ENCODE data around the gene FOXM1.
"Not testable (repeated sequence)": the region's sequence is repeated elsewhere in the genome, so short reads cannot be mapped to it uniquely, and the experiment has no call there.

Gene FOXM1

GRCh38 chr12:2879853-2880252, 2.9 kb upstream of the FOXM1 start:
- Histone ChIP-seq H3K4me2 (ENCODE audit: low read length, poor library complexity, severe bottlenecking) (no peak overlapping the region), H2AK5ac (ENCODE audit: low read length, severe bottlenecking) (no peak overlapping the region), H3K4me1 (ENCODE audit: control insufficient read depth, insufficient read depth, low read depth, low read length) (peaks cover 10% of the 10 kb centered on the region), H3K23ac (ENCODE audit: low read length in 2 of 2) (no peak overlapping the region), H3K79me1 (replicated peaks; ENCODE audit: low read length, poor library complexity, severe bottlenecking) (peaks cover 19% of the 10 kb centered on the region), H3K27ac (ENCODE audit: low read length, poor library complexity, severe bottlenecking) (no peak overlapping the region), H3K27me3 (ENCODE audit: control insufficient read depth in 1 of 2, insufficient read depth in 1 of 2, low read length in 2 of 2) (no peaks in the 10 kb centered on the region), H3K18ac (ENCODE audit: low read depth in 1 of 2, low read length in 2 of 2) (no peak overlapping the region), H4K91ac (ENCODE audit: low read length) (no peak overlapping the region), H3K14ac (ENCODE audit: low read length in 2 of 2) (no peak overlapping the region), H3K9me3 (ENCODE audit: control insufficient read depth, low read length) (no peaks in the 10 kb centered on the region), H2AFZ (ENCODE audit: low read depth, low read length) (no peak overlapping the region), H2BK12ac (ENCODE audit: low read length in 2 of 2) (no peak overlapping the region), H3K4ac (ENCODE audit: low read depth in 1 of 2, low read length in 2 of 2) (no peak overlapping the region), H2BK120ac (ENCODE audit: low read depth, low read length) (no peak overlapping the region), H3K9ac (ENCODE audit: low read length) (peak overlapping the region; percentile 0), H2BK5ac (ENCODE audit: low read depth, low read length, poor library complexity, severe bottlenecking) (no peak overlapping the region), H4K8ac (ENCODE audit: low read length) (no peak overlapping the region), H2BK15ac (ENCODE audit: low read depth, poor library complexity, severe bottlenecking) (no peak overlapping the region), H3K4me3 (ENCODE audit: insufficient read depth in 1 of 2, low read depth in 1 of 2, low read length in 2 of 2) (no peak overlapping the region), H3K36me3 (ENCODE audit: control insufficient read depth in 1 of 2, insufficient read depth in 2 of 2, low read depth in 1 of 2, low read length in 2 of 2) (peaks cover 0 to 8% of the 10 kb centered on the region in 2 experiments)
- no peak for DNase-seq
- WGBS, result 100% methylated on average over 3 of the region's 3 CpGs

- Histone ChIP-seq H2BK15ac (ENCODE audit: low read depth, poor library complexity, severe bottlenecking) (no peak overlapping the region), H3K79me1 (replicated peaks; ENCODE audit: low read length, poor library complexity, severe bottlenecking) (peaks cover 22% of the 10 kb centered on the region), H3K9ac (ENCODE audit: low read length) (peak overlapping the region; percentile 99), H2BK12ac (ENCODE audit: low read length in 2 of 2) (no peak overlapping the region), H2BK5ac (ENCODE audit: low read depth, low read length, poor library complexity, severe bottlenecking) (no peak overlapping the region), H3K18ac (ENCODE audit: low read depth in 1 of 2, low read length in 2 of 2) (peak overlapping the region; percentile 26 to 72), H3K9me3 (ENCODE audit: control insufficient read depth, low read length) (no peaks in the 10 kb centered on the region), H3K4me3 (ENCODE audit: insufficient read depth in 1 of 2, low read depth in 1 of 2, low read length in 2 of 2) (peak overlapping the region in 1 of 2 experiments; percentile 99), H3K23ac (ENCODE audit: low read length in 2 of 2) (no peak overlapping the region), H3K27me3 (ENCODE audit: control insufficient read depth in 1 of 2, insufficient read depth in 1 of 2, low read length in 2 of 2) (no peaks in the 10 kb centered on the region), H2AK5ac (ENCODE audit: low read length, severe bottlenecking) (no peak overlapping the region), H3K14ac (ENCODE audit: low read length in 2 of 2) (no peak overlapping the region), H4K91ac (ENCODE audit: low read length) (no peak overlapping the region), H3K36me3 (ENCODE audit: control insufficient read depth in 1 of 2, insufficient read depth in 2 of 2, low read depth in 1 of 2, low read length in 2 of 2) (peaks cover 0 to 5% of the 10 kb centered on the region in 2 experiments), H2BK120ac (ENCODE audit: low read depth, low read length) (no peak overlapping the region), H2AFZ (ENCODE audit: low read depth, low read length) (no peak overlapping the region), H3K4ac (ENCODE audit: low read depth in 1 of 2, low read length in 2 of 2) (peak overlapping the region in 1 of 2 experiments; percentile 38), H3K27ac (ENCODE audit: low read length, poor library complexity, severe bottlenecking) (peak overlapping the region; percentile 18), H3K4me1 (ENCODE audit: control insufficient read depth, insufficient read depth, low read depth, low read length) (peaks cover 10% of the 10 kb centered on the region), H4K8ac (ENCODE audit: low read length) (peak overlapping the region; percentile 57), H3K4me2 (ENCODE audit: low read length, poor library complexity, severe bottlenecking) (peak overlapping the region; percentile 68)
- DNase-seq, result peak; percentile 70
- 49% methylated on average over 14 of the region's 16 CpGs for WGBS
These were observed 1.2 kb upstream of the FOXM1 start for GRCh38 chr12:2877953-2878732.

GRCh38 chr12:2876431-2877046, 435 bp downstream of the FOXM1 start:
- peak overlapping the region; percentile 84 for H4K8ac ChIP-seq (ENCODE audit: low read length)
- no peak overlapping the region for H3K27ac ChIP-seq (ENCODE audit: low read length, poor library complexity, severe bottlenecking)
- no peaks in the 10 kb centered on the region for H3K27me3 ChIP-seq (ENCODE audit: control insufficient read depth in 1 of 2, insufficient read depth in 1 of 2, low read length in 2 of 2)
- peak overlapping the region; percentile 11 for H2BK120ac ChIP-seq (ENCODE audit: low read depth, low read length)
- H4K91ac ChIP-seq (ENCODE audit: low read length), result peak overlapping the region; percentile 85
- peaks cover 0 to 9% of the 10 kb centered on the region in 2 experiments for H3K36me3 ChIP-seq (ENCODE audit: control insufficient read depth in 1 of 2, insufficient read depth in 2 of 2, low read depth in 1 of 2, low read length in 2 of 2)
- H3K14ac ChIP-seq (ENCODE audit: low read length in 2 of 2), result peak overlapping the region in 1 of 2 experiments; percentile 87
- H3K9ac ChIP-seq (ENCODE audit: low read length), result peak overlapping the region; percentile 99
- 2% methylated on average over 38 of the region's 38 CpGs for WGBS
- peaks cover 22% of the 10 kb centered on the region for H3K79me1 ChIP-seq (replicated peaks; ENCODE audit: low read length, poor library complexity, severe bottlenecking)
- peak; percentile 54 for DNase-seq
- peak overlapping the region in 1 of 2 experiments; percentile 1 for H3K4ac ChIP-seq (ENCODE audit: low read depth in 1 of 2, low read length in 2 of 2)
- peak overlapping the region; percentile 100 for H3K4me2 ChIP-seq (ENCODE audit: low read length, poor library complexity, severe bottlenecking)
- H2AK5ac ChIP-seq (ENCODE audit: low read length, severe bottlenecking), result no peak overlapping the region
- H2BK15ac ChIP-seq (ENCODE audit: low read depth, poor library complexity, severe bottlenecking), result peak overlapping the region; percentile 44
- no peak overlapping the region for H2BK5ac ChIP-seq (ENCODE audit: low read depth, low read length, poor library complexity, severe bottlenecking)
- peak overlapping the region in 1 of 2 experiments; percentile 29 for H2BK12ac ChIP-seq (ENCODE audit: low read length in 2 of 2)
- H3K4me1 ChIP-seq (ENCODE audit: control insufficient read depth, insufficient read depth, low read depth, low read length), result peaks cover 10% of the 10 kb centered on the region
- H3K9me3 ChIP-seq (ENCODE audit: control insufficient read depth, low read length), result no peaks in the 10 kb centered on the region
- peak overlapping the region; percentile 39 for H2AFZ ChIP-seq (ENCODE audit: low read depth, low read length)
- peak overlapping the region in 1 of 2 experiments; percentile 91 for H3K23ac ChIP-seq (ENCODE audit: low read length in 2 of 2)
- H3K4me3 ChIP-seq (ENCODE audit: insufficient read depth in 1 of 2, low read depth in 1 of 2, low read length in 2 of 2), result peak overlapping the region; percentile 84 to 91
- H3K18ac ChIP-seq (ENCODE audit: low read depth in 1 of 2, low read length in 2 of 2), result peak overlapping the region in 1 of 2 experiments; percentile 89

GRCh38 chr12:2868986-2869632, 7.9 kb downstream of the FOXM1 start:
- H3K27ac ChIP-seq (ENCODE audit: low read length, poor library complexity, severe bottlenecking), result not testable (repeated sequence)

More at GRCh38 chr12:2868986-2869632, 7.9 kb downstream of the FOXM1 start:
- H3K18ac ChIP-seq (ENCODE audit: low read depth in 1 of 2, low read length in 2 of 2); H3K27me3 ChIP-seq (ENCODE audit: control insufficient read depth in 1 of 2, insufficient read depth in 1 of 2, low read length in 2 of 2); H3K4ac ChIP-seq (ENCODE audit: low read depth in 1 of 2, low read length in 2 of 2); H2AK5ac ChIP-seq (ENCODE audit: low read length, severe bottlenecking); H3K4me1 ChIP-seq (ENCODE audit: control insufficient read depth, insufficient read depth, low read depth, low read length); H3K9ac ChIP-seq (ENCODE audit: low read length); H2BK12ac ChIP-seq (ENCODE audit: low read length in 2 of 2); H2BK15ac ChIP-seq (ENCODE audit: low read depth, poor library complexity, severe bottlenecking); H3K23ac ChIP-seq (ENCODE audit: low read length in 2 of 2); H3K4me2 ChIP-seq (ENCODE audit: low read length, poor library complexity, severe bottlenecking); H3K14ac ChIP-seq (ENCODE audit: low read length in 2 of 2); H2BK5ac ChIP-seq (ENCODE audit: low read depth, low read length, poor library complexity, severe bottlenecking); H4K91ac ChIP-seq (ENCODE audit: low read length); H2BK120ac ChIP-seq (ENCODE audit: low read depth, low read length); H3K9me3 ChIP-seq (ENCODE audit: control insufficient read depth, low read length); H4K8ac ChIP-seq (ENCODE audit: low read length); H3K4me3 ChIP-seq (ENCODE audit: insufficient read depth in 1 of 2, low read depth in 1 of 2, low read length in 2 of 2); H2AFZ ChIP-seq (ENCODE audit: low read depth, low read length): not testable (repeated sequence)
- 85% methylated on average over 9 of the region's 9 CpGs for WGBS
- DNase-seq, result peak; percentile 56
- H3K79me1 ChIP-seq (replicated peaks; ENCODE audit: low read length, poor library complexity, severe bottlenecking), result peaks cover 21% of the 10 kb centered on the region
- peaks cover 16 to 29% of the 10 kb centered on the region in 2 experiments for H3K36me3 ChIP-seq (ENCODE audit: control insufficient read depth in 1 of 2, insufficient read depth in 2 of 2, low read depth in 1 of 2, low read length in 2 of 2)

Data from mesenchymal stem cell (in vitro differentiated cells and primary cell).